ENCODE measurements around the gene ZNF124.
"Not testable (repeated sequence)": the region's sequence is repeated elsewhere in the genome, so short reads cannot be mapped to it uniquely, and the experiment has no call there.

Gene ZNF124

DNA sequence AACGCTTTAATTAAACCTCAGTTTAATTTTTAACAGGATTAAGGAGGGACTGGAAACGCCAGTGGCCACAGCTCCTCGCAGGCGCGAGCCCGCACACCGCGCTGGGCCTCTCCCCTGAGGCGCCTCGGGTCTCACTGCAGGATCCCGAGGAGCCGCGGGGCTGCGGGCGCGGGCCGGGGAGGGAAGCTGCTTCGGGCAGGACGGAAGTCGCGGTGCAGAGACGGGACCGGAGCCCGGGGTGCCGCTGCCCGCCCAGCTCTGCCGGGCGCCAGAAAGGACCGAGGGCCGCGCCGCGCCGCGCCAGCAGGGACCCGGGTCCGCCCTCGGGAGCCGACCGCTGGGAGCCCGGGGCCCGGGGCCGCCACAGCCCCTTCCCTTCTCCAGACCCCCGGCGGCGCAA lies 377 bp downstream of the ZNF124 start:
- not testable (repeated sequence) for DNase-seq

DNA sequence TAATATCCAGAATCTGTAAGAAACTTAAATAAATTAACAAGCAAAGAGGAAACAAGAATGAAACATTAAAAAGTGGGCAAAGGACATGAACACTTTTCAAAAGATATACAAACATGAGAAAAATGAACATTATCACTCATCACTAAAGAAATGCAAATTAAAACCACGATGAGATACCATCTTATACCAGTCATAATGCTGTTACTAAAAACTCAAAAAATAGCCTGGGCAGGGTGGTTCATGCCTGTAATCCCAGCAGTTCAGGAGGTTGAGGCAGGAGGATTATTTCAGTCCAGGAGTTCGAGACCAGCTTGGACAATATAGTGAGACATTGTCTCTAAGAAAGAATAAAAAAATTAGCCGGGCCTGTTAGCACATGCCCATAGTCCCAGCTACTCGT lies 6.1 kb downstream of the ZNF124 start:
- DNase-seq, result no peak

DNA sequence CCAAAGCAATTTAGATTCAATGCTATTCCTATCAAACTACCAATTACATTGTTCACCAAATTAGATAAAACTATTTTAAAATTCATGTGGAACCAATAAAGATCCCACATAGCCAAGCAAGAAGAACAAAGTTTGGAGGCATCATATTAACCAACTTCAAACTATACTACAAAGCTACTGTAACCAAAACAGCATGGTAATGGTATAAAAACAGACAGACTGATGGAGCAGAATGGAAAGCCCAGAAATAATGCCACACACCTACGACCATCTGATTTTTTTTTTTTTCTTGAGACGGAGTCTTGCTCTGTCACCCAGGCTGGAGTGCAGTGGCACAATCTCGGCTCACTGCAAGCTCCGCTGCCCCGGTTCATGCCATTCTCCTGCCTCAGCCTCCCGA lies 7.1 kb downstream of the ZNF124 start:
- DNase-seq, result no peak

DNA sequence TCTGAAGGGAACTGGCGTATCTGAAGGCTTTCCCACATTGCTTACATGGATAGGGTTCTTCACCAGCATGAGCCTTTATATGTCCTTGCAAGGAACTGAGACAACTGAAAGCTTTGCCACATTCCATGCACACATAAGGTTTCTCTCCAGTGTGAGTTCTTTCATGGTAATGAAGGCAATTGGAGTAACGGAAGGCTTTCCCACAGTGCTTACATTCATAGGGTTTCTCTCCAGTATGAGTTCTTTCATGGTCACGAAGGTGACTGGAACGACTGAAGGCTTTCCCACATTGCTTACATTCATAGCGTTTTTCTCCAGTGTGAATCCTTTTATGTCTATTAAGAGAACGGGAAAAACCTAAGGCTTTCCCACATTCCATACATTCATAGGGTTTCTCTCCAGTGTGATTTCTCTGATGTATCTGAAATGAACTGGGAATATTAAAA lies 15.0 kb downstream of the ZNF124 start:
- DNase-seq, result no peak

- DNase-seq, result no peak
Measured at GRCh38 chr1:247147781-247148180, 24.0 kb downstream of the ZNF124 start.

DNA sequence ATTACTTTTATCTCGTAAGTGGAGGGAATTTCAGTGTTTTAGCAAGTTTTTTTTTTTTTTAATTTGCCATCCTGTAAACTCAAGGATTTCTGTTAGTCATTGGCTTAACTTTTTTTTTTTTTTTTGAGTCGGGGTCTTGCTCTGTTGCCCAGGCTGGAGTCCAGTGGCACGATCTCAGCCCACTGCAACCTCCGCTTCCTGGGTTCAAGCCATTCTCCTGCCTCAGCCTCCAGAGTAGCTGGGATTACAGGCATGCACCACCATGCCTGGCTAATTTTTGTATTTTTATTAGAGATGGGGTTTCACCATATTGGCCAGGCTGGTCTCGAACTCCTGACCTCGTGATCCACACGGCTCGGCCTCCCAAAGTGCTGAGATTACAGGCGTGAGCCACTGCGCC lies 24.7 kb downstream of the ZNF124 start:
- not testable (repeated sequence) for DNase-seq

DNA sequence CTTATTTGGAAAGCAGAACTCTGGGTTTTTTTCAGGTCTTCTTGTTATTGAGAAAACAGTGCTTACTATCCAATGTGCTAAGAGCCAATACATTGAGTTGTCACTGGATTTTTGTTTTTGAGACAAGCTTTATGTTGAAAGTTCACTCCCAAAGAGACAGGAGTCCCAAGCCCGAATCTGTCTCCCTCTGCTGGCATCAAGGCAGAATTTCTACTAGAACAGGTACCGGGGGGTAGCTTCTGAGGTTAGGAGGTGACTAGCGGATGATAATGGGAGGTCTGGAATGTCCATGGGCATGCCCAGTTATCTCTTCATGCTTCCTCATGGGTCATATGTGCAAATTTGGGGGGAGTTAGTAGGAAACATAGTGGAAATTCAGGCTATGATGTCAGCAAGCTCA lies 25.1 kb downstream of the ZNF124 start:
- DNase-seq, result no peak

GRCh38 chr1:247145279-247145678 lies 26.5 kb downstream of the ZNF124 start:
- DNase-seq, result no peak

- DNase-seq, result not testable (repeated sequence)
Measured at GRCh38 chr1:247139557-247139956, 32.3 kb downstream of the ZNF124 start.

- DNase-seq, result no peak
Measured at GRCh38 chr1:247131236-247131635, 40.6 kb downstream of the ZNF124 start.

DNA sequence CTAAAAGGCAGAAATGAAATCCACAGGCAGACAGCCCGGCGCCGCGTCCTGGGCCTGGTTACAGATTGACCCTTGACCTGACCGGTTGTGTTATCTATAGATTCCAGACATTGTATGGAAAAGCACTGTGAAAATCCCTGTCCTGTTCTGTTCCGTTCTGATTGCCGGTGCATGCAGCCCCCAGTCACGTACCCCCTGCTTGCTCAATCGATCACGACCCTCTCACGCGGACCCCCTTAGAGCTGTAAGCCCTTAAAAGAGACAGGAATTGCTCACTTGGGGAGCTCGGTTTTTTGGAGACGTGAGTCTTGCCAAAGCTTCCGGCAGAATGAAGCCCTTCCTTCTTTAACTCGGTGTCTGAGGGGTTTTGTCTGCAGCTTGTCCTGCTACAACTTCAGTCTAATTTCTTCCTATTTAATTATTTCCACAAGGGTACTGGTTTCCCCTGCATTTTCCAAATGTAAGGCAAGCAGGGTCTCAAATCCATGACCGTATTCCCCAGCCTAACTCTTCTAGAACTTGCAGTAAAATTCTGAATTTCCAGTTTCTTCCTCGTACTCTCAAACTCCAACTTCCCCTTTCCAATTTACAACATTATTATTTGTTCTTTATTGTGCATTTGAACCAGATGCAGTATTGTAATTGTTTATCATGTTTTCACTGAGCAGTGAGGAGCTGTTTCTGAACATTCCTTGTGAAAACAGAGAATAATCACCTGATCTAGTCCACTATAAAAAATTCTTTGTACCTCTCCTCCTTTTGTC lies 44.1 kb downstream of the ZNF124 start:
- not testable (repeated sequence) for DNase-seq

GRCh38 chr1:247126601-247127000 lies 45.2 kb downstream of the ZNF124 start:
- DNase-seq, result not testable (repeated sequence)

GRCh38 chr1:247126166-247126565 lies 45.7 kb downstream of the ZNF124 start:
- DNase-seq, result not testable (repeated sequence)

GRCh38 chr1:247121382-247121781 lies 50.4 kb downstream of the ZNF124 start:
- no peak for DNase-seq

DNA sequence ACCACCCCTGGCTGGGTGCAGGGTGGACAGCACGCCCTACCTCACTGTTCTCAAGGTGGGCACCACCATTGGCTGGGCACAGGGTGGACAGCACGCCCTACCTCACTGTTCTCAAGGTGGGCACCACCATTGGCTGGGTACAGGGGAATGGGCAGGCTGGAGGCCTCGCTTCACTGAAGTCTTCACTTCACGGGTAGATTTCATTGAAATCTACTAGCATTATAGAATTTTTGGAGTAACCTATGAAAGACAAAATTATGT lies 51.5 kb downstream of the ZNF124 start:
- not testable (repeated sequence) for DNase-seq

- no peak for DNase-seq
Measured at GRCh38 chr1:247119600-247120407, 52.0 kb downstream of the ZNF124 start.

DNA sequence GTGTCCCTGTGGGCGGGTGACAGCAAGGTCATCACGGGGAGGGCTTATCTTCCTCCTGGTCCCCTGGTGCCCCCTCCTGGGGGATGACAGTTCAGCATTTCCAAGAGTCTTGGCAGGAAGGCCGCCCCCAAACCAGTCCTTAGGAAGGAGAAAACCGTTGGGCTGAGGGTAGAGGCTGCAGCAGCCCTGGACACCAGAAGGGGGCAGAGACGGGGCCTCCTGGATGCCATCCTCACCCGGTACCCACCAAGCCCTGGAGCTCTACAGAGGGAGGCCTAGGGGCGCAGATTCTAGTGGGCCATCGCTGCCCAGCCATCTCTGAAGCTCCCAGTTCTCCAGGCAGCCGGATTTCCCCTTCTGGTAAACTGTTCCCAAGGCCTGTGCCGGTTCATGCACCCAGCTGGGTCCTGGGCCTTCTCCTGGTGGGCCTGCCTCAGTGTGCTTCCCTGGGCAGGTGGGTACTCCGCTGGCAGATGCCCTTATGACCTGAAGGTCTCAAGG lies 52.8 kb downstream of the ZNF124 start:
- no peak for DNase-seq

DNA sequence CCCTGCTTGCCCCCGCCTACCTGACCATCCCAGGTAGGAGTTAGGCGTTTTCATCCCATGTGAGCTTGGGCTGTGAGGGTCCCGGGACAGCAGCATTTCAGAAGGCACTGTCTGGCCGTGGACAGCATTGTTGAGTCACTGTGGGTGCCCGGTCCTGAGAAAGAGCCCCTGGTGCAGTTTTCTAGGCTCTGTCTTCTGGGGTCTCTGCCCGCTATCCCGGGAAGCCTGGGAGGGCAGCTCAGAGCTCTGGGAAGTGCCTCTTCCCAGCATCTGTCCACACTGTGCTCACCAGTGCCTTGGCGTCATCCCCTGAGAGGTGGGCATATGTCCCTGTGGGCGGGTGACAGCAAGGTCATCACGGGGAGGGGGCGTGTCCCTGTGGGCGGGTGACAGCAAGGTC lies 56.3 kb downstream of the ZNF124 start:
- DNase-seq, result no peak

DNA sequence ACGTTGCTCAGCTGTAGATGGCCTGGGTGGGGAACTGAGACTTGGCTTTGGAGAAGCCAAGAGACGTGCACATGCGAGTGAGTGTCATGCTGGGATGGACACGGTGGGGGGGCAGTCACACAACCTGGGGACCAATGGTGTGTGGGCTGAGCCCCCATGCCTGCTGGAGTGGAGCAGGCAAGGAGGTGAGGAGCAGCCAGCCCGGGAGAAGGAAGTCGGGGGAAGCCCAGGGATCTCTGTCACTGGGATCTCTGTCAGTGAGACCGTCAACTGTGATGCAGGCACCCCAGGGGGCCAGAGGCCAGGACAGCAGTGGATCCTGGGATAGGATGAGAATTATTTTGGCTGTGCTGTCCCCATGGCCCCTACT lies 56.7 kb downstream of the ZNF124 start:
- DNase-seq, result no peak

DNA sequence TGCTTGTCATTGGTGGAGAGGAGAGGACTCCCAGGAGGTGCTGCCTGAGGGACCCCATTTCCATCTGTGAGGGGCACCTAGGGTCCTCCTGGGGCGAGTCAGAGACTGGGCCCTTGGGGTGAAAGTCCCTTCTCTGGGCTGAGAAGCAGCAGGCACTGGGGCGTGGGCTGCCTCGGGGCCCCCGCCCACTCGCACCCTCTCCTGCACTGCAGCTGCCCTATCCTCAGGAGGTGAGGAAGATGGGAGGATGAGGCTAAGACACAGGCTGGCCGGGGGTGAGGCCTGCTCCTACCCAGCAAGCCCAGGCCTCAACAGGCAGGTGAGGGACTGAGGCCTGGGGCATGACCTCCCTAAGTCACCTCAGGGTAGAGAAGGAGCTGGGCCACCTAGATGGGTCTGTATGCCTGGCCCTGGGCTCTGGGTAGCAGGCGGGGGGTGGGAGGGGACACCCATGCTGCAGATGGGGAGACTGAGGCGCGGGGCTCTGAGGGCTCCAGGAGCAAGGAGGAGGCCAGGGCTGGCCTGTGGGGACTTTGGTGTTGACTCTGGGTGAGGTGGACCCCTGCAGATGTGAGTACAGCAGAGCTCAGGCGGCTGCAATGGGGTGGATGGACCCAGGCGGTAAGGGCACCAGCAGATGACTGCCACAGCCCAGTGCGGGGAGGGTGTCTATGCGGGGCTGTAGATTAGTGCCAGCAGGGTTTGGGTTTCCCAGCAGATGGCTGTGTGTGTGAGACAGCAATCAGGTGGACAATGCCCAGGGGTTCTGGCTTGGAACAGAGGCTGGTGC lies 57.3 kb downstream of the ZNF124 start:
- DNase-seq, result no peak

GRCh38 chr1:247113733-247114271 lies 58.0 kb downstream of the ZNF124 start:
- no peak for DNase-seq

- DNase-seq, result no peak
Measured at GRCh38 chr1:247113094-247113497, 58.7 kb downstream of the ZNF124 start.

GRCh38 chr1:247112479-247112781 lies 59.4 kb downstream of the ZNF124 start:
- no peak for DNase-seq

Measured in CD4-positive, alpha-beta T cell treated with Interferon gamma for 1 hour (primary cell).